HL-60 (cell line): ENCODE data around the gene FOXL2.

ENCODE experiments used
- DNase-seq, 2 experiments: peaks; one replicate each; pipeline ENCODE4 v3.0.0-alpha.2; 2010 to 2020; ENCODE audit warnings: low read depth in 1 of 2, low spot score in 1 of 2
- H3K27ac ChIP-seq: fragments of 250-450 bp; sonication (Bioruptor Pico); replicated peaks from 2 replicates; pipeline ENCODE4 v1.5.1; 2020; ENCODE audit warnings: mild to moderate bottlenecking, moderate library complexity
- H3K27me3 ChIP-seq: fragments of 250-450 bp; sonication (Bioruptor Pico); 2 replicates; pipeline ENCODE4 v1.5.1; 2021; ENCODE audit warnings: mild to moderate bottlenecking, moderate library complexity; ENCODE audit not compliant: insufficient read depth, poor library complexity, severe bottlenecking
- H3K4me3 ChIP-seq: replicated peaks from 2 replicates; pipeline ENCODE4 v1.5.1; 2011; ENCODE audit warnings: mild to moderate bottlenecking, control low read depth, low read length; ENCODE audit not compliant: insufficient read depth
- GABPA ChIP-seq: IDR thresholded peaks from 2 replicates; pipeline ENCODE4 v1.6.1; 2012; ENCODE audit warnings: low read depth
- POLR2AphosphoS5 ChIP-seq: IDR thresholded peaks from 2 replicates; pipeline ENCODE4 v1.6.1; 2012; ENCODE audit warnings: low read depth
- SPI1 ChIP-seq: IDR thresholded peaks from 2 replicates; pipeline ENCODE4 v1.6.1; 2012; ENCODE audit warnings: low read depth, mild to moderate bottlenecking, borderline replicate concordance
- TF ChIP-seq, protein P1 (sequence below): IDR thresholded peaks from one replicate; pipeline ENCODE4 v1.5.1; 2011; ENCODE audit warnings: low read length, control low read depth, inconsistent platforms; ENCODE audit not compliant: insufficient read depth
- TF ChIP-seq, protein P2 (sequence below): IDR thresholded peaks from 2 replicates; pipeline ENCODE4 v1.6.1; 2012; ENCODE audit warnings: low read depth; ENCODE audit not compliant: insufficient replicate concordance

FOXL2 gene

DNA sequence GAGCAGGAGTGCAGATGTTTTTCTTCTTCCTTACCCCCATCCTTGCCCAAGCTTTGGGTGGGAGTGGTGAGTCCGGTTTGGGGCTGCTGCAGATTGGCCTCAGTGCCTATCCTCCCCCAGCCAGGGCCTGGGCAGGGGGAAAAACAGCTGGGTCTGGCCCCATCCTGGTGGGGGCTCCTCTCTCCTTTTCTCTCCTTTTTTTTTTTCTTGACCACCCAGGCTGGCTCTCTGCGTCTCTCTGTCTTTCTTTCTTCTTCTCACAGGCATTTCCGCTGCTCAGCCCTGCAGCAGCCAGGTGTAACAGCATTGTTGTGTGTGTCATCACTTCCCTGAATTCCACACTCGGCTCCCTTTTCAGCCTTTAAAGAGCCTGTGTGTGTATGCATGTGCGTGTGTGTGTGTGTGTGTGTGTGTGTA is 2.1 kb upstream of the FOXL2 start:
- Histone ChIP-seq H3K27ac (no peak overlapping the region), H3K4me3 (no peak overlapping the region), H3K27me3 (peaks cover 74% of the 10 kb centered on the region)
- TF ChIP-seq, protein P1, sequence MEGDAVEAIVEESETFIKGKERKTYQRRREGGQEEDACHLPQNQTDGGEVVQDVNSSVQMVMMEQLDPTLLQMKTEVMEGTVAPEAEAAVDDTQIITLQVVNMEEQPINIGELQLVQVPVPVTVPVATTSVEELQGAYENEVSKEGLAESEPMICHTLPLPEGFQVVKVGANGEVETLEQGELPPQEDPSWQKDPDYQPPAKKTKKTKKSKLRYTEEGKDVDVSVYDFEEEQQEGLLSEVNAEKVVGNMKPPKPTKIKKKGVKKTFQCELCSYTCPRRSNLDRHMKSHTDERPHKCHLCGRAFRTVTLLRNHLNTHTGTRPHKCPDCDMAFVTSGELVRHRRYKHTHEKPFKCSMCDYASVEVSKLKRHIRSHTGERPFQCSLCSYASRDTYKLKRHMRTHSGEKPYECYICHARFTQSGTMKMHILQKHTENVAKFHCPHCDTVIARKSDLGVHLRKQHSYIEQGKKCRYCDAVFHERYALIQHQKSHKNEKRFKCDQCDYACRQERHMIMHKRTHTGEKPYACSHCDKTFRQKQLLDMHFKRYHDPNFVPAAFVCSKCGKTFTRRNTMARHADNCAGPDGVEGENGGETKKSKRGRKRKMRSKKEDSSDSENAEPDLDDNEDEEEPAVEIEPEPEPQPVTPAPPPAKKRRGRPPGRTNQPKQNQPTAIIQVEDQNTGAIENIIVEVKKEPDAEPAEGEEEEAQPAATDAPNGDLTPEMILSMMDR: no peak
- TF ChIP-seq, protein P2, sequence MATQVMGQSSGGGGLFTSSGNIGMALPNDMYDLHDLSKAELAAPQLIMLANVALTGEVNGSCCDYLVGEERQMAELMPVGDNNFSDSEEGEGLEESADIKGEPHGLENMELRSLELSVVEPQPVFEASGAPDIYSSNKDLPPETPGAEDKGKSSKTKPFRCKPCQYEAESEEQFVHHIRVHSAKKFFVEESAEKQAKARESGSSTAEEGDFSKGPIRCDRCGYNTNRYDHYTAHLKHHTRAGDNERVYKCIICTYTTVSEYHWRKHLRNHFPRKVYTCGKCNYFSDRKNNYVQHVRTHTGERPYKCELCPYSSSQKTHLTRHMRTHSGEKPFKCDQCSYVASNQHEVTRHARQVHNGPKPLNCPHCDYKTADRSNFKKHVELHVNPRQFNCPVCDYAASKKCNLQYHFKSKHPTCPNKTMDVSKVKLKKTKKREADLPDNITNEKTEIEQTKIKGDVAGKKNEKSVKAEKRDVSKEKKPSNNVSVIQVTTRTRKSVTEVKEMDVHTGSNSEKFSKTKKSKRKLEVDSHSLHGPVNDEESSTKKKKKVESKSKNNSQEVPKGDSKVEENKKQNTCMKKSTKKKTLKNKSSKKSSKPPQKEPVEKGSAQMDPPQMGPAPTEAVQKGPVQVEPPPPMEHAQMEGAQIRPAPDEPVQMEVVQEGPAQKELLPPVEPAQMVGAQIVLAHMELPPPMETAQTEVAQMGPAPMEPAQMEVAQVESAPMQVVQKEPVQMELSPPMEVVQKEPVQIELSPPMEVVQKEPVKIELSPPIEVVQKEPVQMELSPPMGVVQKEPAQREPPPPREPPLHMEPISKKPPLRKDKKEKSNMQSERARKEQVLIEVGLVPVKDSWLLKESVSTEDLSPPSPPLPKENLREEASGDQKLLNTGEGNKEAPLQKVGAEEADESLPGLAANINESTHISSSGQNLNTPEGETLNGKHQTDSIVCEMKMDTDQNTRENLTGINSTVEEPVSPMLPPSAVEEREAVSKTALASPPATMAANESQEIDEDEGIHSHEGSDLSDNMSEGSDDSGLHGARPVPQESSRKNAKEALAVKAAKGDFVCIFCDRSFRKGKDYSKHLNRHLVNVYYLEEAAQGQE: no peak
- TF ChIP-seq POLR2AphosphoS5: no peak
- TF ChIP-seq SPI1: no peak
- TF ChIP-seq GABPA: no peak
- DNase-seq: no peak

DNA sequence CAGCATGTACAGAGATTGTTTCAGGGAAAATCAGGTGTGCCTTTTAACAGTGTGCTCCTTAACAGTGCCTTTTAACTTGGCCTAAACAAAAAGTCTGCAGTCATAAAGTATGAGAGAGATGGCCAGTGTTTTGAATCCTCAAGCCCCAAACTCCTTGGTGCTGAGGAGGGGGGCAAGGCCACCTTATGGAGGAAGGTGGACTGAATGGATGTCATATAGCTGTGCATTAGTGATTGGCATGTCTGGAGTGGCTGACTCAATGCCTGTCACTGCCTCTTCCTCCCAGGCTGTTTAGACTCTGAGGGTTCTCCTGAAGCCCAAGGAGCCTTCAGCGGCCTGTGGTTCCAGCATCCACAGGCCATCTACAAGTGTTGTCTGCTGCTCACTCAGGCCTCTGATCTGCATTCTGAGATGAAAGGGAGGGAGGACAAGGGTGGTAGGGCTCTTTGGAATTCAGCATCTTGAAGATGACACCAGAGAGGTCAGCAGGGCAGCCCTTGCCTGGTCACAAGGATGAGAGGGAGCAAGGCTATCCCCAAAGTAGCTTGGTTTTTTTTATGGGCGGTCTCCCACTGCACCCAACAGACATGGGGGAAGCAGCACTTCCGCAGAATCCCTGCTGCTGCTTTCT is 1.5 kb upstream of the FOXL2 start:
- H3K4me3 ChIP-seq: no peak overlapping the region
- peaks cover 75% of the 10 kb centered on the region for H3K27me3 ChIP-seq
- H3K27ac ChIP-seq: no peak overlapping the region
- DNase-seq: no peak
- TF ChIP-seq GABPA (no peak), SPI1 (no peak), POLR2AphosphoS5 (no peak)
- TF ChIP-seq, protein P1: no peak
- TF ChIP-seq, protein P2: no peak

DNA sequence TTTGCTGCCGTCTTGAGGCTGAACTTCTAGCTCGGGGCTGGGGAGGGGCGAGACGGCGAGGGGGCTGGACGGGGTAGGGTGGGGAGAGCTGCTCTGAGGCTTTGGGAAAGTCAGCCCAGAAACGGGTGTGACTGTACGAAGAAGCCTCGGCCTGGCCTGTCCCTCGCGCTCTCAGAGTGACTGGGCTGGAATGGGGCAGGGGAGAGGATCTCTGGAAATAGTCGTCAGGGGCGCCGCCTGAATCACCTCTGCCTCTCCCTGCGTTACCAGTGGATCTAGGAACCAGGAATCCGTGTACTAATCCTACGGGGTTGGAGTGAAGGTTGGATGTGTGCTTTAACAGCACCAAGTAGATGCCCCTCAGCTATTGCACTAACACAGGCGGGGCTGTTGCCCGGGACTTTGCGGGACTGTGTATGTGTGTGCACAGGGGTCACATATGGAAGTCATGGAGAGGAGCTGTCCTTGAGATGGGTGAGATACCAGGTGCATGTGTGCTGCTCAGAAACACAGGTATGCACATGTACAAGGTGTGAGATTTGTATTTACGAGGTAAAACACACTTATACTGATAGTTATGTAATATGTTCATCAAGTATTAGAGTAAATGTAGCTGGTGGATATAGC is 671 bp upstream of the FOXL2 start:
- Histone ChIP-seq H3K4me3 (no peak overlapping the region), H3K27ac (no peak overlapping the region), H3K27me3 (peaks cover 81% of the 10 kb centered on the region)
- TF ChIP-seq POLR2AphosphoS5 (no peak), GABPA (no peak), SPI1 (no peak)
- TF ChIP-seq, protein P1: no peak
- TF ChIP-seq, protein P2: no peak
- DNase-seq: no peak
